DMS153 (cell line): ENCODE measurements around the gene AHNAK.

Source experiments
- DNase-seq: peaks from one replicate; lab custom pipeline; 2025; lab: John Stamatoyannopoulos, UW

AHNAK gene

GRCh38 chr11:62404901-62405300 lies 141.7 kb downstream of the AHNAK start:
- no peak for DNase-seq

- DNase-seq, result no peak
These were observed 142.2 kb downstream of the AHNAK start for GRCh38 chr11:62404435-62404834.

- no peak for DNase-seq
These were observed 143.5 kb downstream of the AHNAK start for GRCh38 chr11:62402960-62403730.

GRCh38 chr11:62402226-62402959 lies 144.2 kb downstream of the AHNAK start:
- DNase-seq, result no peak

GRCh38 chr11:62401811-62402210 lies 144.8 kb downstream of the AHNAK start:
- no peak for DNase-seq

- no peak for DNase-seq
These were observed 145.2 kb downstream of the AHNAK start for GRCh38 chr11:62401356-62401755.

- no peak for DNase-seq
These were observed 145.8 kb downstream of the AHNAK start for GRCh38 chr11:62400760-62401159.

GRCh38 chr11:62400281-62400680 lies 146.3 kb downstream of the AHNAK start:
- no peak for DNase-seq

- DNase-seq, result no peak
These were observed 146.7 kb downstream of the AHNAK start for GRCh38 chr11:62399878-62400266.

GRCh38 chr11:62399172-62399877 lies 147.3 kb downstream of the AHNAK start:
- DNase-seq, result no peak

- no peak for DNase-seq
These were observed 148.3 kb downstream of the AHNAK start for GRCh38 chr11:62398011-62398994.

- no peak for DNase-seq
These were observed 150.6 kb downstream of the AHNAK start for GRCh38 chr11:62395885-62396551.

GRCh38 chr11:62394825-62395538 lies 151.6 kb downstream of the AHNAK start:
- peak; percentile 70 for DNase-seq

GRCh38 chr11:62393735-62394134 lies 152.9 kb downstream of the AHNAK start:
- no peak for DNase-seq

- no peak for DNase-seq
These were observed 153.5 kb downstream of the AHNAK start for GRCh38 chr11:62393061-62393611.

- no peak for DNase-seq
These were observed 154.1 kb downstream of the AHNAK start for GRCh38 chr11:62392506-62392905.

GRCh38 chr11:62391642-62392425 lies 154.8 kb downstream of the AHNAK start:
- no peak for DNase-seq

- DNase-seq, result no peak
These were observed 155.9 kb downstream of the AHNAK start for GRCh38 chr11:62390722-62391121.

GRCh38 chr11:62390237-62390636 lies 156.4 kb downstream of the AHNAK start:
- no peak for DNase-seq
